HG03097 (cell line): Measurements from ENCODE around the gene PKHD1.
"Not testable (repeated sequence)": the region's sequence is repeated elsewhere in the genome, so short reads cannot be mapped to it uniquely, and the experiment has no call there.

ENCODE experiments used
- ATAC-seq: cut with Tn5 transposase; IDR thresholded peaks from one replicate; pipeline ENCODE4 v1.9.1; 2021; ENCODE audit not compliant: unreplicated experiment, low FRiP score

The PKHD1 gene

DNA sequence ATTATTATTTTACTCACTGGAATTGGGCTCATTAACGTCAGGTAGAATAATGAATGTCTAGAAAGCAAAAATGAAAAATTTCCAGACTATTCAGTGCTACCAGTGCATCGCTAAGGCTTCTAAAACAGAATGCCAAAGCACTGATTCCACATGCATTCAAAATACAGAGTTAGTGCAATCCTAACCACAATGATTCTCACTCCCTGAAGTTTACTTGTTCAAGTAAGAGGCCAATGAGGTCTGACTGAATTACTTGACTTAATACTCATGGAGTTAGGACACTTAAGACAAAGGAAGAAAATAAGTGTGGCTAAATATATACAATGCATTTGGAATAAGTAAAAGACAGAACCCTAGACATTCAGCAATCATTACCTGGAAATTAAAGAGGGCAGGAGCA, 220.5 kb downstream of the PKHD1 start:
- ATAC-seq = no peak

DNA sequence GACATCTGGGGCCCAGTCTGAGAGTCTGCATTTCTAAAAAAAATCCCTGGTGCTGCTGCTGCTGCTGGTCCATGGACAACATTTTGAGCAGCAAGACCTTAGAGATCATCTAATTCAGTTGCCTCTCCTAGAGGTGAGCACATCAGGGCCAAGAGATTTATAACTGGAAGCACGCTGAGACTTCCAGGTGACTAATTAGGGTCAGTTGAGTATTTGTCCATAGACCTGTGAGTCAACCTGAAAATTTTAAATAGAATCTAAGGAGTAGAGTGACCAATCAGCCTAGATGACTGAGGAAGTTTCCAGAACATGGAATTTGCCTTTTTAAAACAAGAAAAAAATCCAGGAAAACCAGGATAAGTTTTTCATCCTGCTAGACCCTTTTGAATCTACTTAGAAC, 221.4 kb downstream of the PKHD1 start:
- no peak for ATAC-seq

DNA sequence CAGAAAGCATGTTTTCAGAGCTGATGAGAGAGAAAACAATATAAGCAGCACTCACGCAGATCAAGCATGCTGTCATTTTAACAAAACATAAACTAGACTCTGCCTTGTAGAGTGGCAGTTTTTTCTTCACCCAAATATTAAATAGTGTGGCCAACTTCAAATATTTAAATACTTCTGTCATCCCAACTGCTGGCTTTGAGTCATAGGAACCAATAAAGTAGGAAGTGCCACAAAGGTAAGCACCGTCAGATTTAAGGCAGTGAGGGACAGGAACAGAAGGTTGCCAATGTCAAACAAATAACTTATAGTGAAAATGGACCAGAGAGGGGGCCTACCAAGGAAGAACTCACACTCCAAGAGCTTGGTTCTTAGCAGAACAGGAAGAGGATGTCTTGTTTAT, 222.2 kb downstream of the PKHD1 start:
- ATAC-seq = no peak

DNA sequence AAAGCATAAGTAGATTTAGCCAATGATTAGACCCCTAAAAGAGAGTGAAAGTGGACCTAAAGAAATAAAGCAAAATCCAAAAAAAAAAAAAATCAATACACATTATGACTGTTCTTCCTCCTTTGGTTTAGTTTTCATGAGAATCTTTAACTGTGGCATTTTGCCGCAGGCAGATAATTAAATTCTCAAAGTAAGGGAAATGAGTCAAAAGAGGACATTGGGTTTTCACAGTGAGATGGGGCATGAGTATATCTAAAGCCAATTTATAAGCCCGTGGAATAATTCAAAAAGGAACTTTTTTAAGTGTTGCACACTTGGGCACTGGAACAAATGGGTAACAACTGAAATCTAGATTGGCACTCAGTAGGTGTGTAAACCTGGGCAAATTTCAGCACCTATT, 230.3 kb downstream of the PKHD1 start:
- no peak for ATAC-seq

DNA sequence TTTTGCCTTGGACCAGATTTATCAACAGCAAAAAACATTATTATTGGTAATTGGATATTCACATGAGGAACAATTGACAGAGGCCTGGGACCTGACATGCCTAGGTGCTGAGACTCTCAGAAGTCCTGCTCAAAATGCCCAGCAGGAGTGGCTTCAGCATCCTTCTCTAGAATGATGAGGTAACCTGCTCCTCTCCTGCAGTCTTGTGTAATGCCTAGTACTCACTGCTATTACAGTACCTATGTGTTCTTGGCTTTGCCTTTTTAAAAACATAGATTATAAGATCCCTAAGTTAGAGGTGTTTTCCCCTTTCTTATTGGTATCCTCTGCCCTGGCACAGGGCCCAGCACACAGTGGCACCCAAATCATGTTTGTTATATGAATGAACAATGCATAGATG, 230.9 kb downstream of the PKHD1 start:
- no peak for ATAC-seq

DNA sequence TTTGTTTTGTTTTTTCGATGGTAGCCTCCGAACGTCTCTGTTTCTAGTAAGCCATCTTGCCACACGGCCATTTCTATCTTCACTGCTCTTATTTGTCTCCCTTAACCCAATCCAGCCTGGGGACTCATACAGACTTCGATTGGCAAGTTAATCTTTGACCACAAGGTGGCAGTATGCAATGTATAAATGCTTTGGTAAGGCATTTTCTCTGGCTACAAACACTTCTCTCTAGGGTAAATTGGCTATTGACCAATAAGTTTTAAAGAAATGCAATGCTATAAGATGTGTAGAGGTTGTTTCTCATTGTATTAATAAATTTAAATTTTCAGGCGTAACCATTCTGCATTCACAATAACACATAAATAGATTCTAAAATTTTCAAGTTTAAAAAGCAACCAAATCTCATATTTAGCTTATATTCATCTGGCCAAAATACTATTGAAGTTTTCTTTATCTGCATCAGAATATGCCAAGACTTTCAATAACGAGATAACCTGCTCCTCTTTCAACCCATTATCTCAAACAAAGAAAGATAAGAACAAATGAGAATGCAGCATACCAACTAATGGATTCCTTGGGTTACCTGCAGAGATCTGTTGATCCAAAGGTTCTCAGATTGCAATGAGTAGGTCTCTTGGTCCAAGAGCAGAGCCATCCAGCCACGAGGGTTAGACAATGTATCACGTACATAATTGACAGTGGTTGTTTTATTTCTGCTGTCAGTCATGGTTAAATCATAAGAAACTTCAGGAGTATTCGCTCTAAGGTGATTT, 231.9 kb downstream of the PKHD1 start:
- no peak for ATAC-seq

DNA sequence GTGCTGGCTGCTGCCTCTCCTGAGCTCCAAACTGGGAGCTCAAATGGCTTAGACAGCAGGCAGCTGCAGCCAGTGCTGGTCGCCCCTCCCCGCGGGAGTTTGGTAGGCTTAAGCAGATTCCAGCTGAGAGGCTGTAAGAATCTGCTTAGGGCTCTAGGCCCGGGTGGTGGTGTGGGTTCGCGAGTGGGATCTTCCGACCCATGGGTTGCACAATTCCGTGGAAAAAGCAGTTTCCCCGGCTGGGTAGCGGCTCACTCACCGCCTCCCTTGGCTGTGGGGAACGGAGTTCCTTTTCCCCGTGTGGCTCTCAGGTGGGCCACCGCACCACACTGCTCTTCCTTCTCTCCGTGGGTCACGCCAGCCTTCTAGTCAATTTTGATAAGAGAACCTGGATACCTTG, 232.5 kb downstream of the PKHD1 start:
- no peak for ATAC-seq

DNA sequence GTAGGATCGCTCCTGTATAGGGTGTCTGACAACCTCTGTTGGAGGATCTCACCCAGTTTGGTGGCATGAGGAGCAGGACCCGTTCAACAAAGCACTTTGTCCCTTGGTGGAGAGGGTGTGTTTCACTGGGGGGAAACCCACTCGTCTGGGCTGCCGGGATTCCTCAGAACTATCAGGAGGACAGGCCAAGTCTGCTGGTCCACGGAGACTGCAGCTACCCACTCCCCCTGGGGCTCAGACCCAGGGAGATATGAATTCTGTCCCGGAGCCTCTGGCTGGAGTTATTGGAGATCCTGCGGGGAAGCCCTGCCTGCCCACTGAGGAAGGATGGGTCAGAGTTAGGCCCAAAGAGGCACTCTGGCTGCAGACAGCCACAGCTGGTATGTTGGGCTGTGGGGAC, 233.1 kb downstream of the PKHD1 start:
- ATAC-seq = no peak

DNA sequence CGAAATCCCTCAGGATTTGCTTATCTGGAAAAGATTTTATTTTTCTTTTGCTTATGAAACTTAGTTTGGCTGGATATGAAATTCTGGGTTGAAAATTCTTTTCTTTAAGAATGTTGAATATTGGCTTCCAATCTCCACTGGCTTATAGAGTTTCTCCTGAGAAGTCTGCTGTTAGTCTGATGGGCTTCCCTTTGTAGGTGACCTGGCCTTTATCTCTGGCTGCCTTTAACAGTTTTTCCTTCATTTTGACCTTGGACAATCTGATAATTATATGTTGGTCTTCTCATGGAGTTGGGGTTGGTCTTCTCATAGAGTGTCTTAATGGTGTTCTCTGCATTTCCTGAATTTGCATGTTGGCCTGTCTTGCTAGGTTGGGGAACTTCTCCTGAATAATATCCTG, 234.3 kb downstream of the PKHD1 start:
- ATAC-seq = not testable (repeated sequence)

DNA sequence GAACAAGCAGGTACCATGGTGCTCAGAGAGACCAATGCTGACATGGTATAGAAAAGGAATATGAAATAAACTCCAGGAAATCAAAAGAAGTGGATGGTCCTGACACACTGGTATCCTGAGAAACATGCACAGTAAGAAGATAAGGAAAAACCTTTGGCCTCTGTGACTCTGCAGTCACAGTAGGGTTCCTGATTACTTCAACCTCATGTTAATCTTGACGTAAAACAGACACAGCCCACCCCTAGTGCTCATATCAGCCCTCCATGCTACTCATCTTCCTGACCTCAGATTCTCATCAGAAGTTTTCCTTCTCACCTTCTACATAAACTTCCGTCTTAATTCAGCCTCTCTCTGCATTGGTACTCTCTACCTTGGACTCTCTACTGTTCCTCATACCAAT, 240.9 kb downstream of the PKHD1 start:
- no peak for ATAC-seq

DNA sequence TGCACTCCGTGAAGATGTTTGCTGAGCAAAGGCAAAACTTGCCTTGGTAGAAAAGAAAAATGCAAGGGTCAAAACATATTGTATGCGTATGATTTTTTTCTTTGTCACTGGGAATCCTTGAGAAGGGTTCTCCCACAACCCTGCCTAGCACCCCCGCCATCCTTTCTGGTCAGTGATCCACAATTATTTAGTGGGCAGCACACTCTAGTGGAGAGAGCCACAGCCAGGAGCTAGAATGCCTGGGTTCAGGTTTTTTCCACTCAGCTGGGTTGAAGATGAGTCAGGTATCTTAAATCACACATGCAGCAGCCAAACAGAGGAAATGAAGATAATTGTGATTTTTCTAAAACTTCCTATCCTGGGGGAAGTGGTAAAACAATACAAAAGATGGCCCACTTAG, 243.1 kb downstream of the PKHD1 start:
- no peak for ATAC-seq

DNA sequence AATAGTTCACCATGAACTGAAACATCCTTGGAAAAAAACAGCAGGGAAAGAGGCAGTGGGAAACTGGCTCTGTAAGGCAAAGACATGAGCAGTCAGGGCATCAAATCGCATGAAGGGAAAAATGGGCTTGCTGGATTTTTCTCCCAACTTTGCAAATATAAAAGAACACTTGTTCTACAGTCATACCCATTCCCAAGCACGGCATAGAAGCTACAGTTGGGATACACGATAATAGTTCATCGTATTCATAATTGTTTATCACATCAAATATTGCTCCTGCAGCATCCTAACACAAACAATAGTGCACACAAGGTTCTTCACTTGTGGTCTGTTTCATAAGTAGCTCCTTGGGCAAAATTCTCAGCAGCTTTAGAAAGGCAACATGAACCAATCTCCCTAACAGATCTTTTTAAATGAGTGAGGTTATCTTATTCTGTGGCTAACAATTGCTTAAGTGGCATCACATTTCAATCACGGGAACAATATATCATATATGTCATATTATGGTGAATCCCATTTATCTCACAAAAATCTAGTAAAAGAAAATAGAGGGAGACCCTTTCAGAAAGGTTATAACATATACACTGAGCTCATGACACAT, 243.9 kb downstream of the PKHD1 start:
- ATAC-seq = no peak

DNA sequence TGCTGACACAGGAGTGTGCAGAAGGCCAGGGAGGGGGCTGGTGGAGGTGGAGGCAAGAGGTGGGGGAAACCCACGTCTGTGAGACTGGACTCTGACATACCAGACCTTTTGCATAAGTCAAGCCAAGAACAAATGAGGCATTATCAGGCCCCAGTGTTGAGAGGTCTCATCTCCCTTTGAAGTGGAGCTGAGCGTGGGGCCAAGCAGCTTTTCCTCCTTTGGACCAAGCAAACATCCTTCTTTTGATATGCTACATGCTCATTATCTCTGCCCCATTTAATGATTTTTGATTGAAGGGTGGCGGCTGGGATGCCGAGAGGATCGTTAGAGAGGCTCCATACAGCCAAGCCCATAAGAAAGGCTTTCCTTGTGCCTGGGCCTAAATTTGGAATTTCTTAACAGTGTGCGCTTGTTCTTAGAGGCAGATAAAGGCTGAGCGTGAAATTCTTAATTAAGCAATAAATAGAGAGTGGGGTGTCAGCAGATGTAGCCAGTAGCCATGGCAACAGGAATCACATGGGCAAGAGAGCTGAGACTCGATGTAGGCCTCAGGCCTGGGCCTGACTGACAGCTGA, 244.5 kb downstream of the PKHD1 start:
- ATAC-seq = no peak

DNA sequence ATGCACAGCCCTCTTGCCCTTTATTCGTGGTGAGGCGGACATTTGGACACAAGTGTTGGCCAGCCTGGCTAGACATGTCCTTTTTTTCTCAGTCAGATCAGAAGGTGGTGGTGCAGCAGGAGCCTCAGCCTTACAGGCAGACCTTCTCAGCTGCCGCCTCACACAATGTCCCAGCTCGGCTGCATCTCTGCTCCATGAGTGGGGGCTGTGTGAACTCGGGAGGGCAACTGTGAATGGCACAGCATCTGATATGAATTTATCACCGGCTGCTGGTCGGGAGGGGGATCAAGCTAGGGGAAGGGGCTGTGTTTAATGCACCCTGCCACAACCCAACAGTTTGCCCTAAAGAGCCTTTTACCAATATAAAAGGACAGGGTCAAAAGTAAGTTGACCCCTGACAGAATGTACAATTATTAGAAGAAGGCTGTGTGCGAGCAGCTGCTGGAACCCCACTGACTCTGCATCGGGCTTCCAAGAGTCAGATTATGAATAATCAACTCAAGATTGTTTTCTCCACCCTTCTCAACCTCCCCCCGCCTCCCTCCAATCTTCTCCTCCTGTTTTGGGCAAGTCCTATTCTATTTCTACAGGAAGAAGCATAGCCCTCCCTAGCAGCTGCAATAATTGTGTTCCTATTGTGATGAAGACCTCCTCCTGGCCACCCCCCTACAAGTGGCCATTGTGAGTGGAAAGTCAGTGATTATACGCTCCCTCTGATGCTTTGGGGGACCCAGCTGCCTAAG, 245.2 kb downstream of the PKHD1 start:
- no peak for ATAC-seq

DNA sequence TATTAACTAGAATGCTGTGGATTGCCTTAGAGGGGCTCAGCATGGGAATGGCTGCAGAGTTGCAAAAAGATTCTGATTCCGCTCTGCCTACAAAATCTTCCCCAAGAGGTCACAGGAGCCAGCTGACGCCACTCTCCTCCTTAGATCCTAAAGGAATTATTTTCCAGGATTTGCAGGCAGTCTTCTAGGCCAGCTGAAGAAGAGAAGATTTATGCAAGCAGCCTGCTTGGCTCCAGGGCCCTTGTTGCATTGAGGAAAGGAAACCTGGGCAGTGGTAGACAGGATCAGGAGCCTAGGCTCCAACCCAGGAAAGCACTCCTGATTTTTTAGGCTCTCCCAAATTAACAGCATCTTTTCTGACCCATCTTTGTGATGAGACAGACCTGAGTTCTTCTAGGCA, 245.8 kb downstream of the PKHD1 start:
- no peak for ATAC-seq

DNA sequence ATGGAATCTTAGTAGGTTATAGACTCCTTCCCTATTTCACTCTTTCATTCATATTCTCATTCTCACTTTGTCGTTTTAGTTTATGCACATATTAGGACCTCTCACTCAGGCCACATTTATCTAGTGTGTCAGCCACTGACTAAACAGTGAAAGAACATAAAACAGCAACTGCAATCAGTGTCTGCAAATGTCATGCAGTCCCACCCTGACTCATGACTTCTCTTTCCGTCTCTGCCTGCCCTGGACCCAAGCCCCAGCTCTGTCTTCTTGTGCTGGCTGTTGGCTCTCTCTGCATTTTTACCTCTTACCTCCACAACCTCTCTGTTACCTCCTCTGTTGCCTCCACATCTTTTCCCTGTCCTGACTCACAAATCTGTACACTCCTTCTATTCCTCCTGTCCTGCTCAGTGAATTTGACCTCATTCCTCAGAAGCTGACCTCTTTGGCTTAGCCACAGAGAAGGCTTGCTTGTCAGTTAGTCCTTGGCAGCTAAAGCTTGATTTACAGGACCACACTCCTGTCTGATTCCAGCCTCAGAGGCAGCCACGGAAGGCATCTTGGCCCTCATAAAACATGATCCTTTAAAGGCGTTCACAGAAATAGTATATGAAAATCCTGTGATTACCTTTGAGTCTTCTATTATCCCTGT, 247.6 kb downstream of the PKHD1 start:
- ATAC-seq = no peak

DNA sequence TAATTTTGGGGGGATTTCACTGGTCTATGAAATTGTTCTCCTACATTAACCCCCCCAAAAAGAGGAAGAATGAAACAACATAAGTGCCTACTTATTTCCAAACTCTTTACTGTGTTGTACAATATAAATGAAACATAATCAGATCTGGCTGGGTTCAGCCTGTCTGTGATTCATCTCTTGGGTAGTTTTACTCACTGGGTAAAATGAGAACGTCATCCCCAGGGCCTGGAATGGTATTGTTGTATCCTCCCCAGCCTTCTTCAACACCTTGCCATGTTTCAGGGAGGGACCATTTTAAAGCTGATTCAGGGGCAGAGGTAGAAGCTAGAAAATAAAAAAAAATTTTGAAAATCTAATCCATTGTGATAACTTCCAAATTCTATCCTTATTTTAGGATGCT, 256.7 kb downstream of the PKHD1 start:
- no peak for ATAC-seq

DNA sequence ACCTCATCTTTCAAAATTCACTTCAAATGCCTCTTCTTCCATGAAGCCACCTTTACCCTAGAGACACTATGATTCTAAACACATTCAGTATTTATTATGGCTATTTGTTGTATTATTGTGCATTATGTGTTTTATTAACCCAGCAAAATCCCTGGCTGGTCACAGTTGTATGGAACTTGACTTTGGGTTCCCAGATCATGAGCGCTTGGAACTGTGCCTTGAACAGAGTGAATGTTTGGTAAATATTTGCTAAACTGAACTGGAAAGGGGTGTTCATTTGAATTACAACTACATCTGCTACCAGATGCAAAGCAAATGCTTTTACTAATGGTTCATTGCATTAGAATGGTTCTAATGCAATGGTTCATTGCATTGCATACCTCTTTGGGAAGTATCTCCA, 259.8 kb downstream of the PKHD1 start:
- no peak for ATAC-seq

DNA sequence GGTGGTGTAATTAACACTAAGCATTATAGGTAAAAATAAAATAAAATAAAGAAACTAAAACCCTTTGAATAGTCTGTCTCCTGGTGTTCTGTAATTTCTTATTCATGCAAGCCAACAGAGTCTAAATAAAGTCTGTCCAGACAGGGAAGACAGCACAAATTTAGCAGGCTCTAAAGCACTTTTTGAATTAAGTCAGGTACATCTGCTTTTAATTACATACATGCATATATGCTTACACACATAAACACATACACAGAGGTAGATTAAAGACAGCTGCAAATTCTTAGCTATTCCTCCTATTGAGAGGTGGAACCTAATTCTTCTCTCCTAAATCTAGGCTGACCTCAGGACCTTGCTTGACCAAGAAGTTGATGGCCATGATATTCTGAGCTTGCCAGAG, 262.5 kb downstream of the PKHD1 start:
- ATAC-seq = no peak

DNA sequence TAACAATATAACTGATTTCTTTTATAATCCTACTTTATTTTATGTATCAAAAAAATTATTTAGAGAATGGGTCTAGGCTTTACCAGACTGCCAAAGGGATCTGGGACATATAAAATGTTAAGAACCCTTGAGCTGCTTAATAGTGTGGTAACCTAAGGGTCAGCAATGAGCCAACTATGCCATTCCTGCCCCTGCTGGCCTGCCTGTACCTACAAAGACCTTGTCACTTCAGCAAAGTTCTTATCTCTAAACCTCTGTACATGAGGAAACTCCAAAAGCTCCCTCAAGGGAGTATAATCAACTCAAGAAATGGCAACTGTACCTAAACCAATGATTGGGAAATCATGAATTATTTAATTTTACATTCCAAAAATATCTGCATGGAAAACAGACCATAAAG, 266.9 kb downstream of the PKHD1 start:
- no peak for ATAC-seq

DNA sequence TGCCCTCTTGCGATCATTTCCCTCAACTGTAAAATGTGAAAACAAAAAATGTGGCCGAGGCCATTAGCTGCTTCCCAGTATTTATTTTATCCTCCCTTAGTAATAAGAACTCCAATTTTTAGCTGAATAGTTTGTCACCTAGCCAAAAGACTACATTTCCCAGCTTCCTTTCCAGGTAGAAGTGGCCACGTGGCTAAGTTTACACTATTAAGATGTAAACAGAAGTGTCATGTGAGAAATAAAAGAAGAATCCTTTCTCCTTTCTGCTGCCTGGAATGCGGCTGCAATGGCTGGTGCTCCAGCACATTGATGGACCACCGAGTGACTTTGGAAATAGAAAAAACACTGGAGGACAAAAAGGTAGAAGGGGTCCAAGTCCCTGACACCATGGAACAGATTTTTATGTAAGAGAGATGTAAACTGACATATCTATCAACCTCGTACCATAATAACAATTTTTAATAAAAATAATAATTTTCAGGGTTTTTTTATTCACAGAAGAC, 268.8 kb downstream of the PKHD1 start:
- ATAC-seq = no peak
